Globus pallidus (tissue), 1 donor: ENCODE results near the gene ANKRD52.

Experiments used
- DNase-seq: peaks from one replicate; pipeline ENCODE4 v3.0.0-alpha.2; 2015; ENCODE audit warnings: low spot score

Gene ANKRD52

GRCh38 chr12:56241424-56242303 lies 16.5 kb downstream of the ANKRD52 start:
- no peak for DNase-seq

- DNase-seq = no peak
Measured at GRCh38 chr12:56237552-56237951, 20.6 kb downstream of the ANKRD52 start.

GRCh38 chr12:56236985-56237384 lies 21.2 kb downstream of the ANKRD52 start:
- DNase-seq = no peak

GRCh38 chr12:56236091-56236490 lies 22.1 kb downstream of the ANKRD52 start:
- DNase-seq = no peak

GRCh38 chr12:56234746-56235436 lies 23.3 kb downstream of the ANKRD52 start:
- DNase-seq = no peak

GRCh38 chr12:56231184-56231582 lies 27.0 kb downstream of the ANKRD52 start:
- no peak for DNase-seq

- no peak for DNase-seq
Measured at GRCh38 chr12:56230432-56231183, 27.6 kb downstream of the ANKRD52 start.

- no peak for DNase-seq
Measured at GRCh38 chr12:56229916-56230431, 28.2 kb downstream of the ANKRD52 start, which contains the start of gene SLC39A5. Gene SLC39A5, plus strand, starts transcription at chr12:56230051. Its CDS starts 1,224 bp downstream, at chr12:56231275.

- DNase-seq = no peak
Measured at GRCh38 chr12:56229082-56229481, 29.1 kb downstream of the ANKRD52 start.

GRCh38 chr12:56224954-56225353 lies 33.2 kb downstream of the ANKRD52 start:
- no peak for DNase-seq

- peak; percentile 96 for DNase-seq
Measured at GRCh38 chr12:56224102-56224701, 34.0 kb downstream of the ANKRD52 start, which contains the start of gene NABP2. Gene NABP2, plus strand, starts transcription at chr12:56224342. Its CDS starts 515 bp downstream, at chr12:56224857.

GRCh38 chr12:56223571-56224101 lies 34.5 kb downstream of the ANKRD52 start:
- DNase-seq = no peak

GRCh38 chr12:56222531-56222895 lies 35.7 kb downstream of the ANKRD52 start:
- DNase-seq = no peak

GRCh38 chr12:56221757-56222530 lies 36.2 kb downstream of the ANKRD52 start, which contains the start of gene RNF41:
Gene RNF41, minus strand, starts transcription at chr12:56221922. Its CDS starts 7,875 bp downstream, at chr12:56214047.
- peak; percentile 97 for DNase-seq

- DNase-seq = peak; percentile 46
Measured at GRCh38 chr12:56221232-56221756, 36.9 kb downstream of the ANKRD52 start.

GRCh38 chr12:56220611-56221231 lies 37.5 kb downstream of the ANKRD52 start:
- DNase-seq = peak; percentile 46

- no peak for DNase-seq
Measured at GRCh38 chr12:56219840-56220239, 38.3 kb downstream of the ANKRD52 start.

GRCh38 chr12:56216461-56216860 lies 41.7 kb downstream of the ANKRD52 start:
- DNase-seq = no peak

- no peak for DNase-seq
Measured at GRCh38 chr12:56213878-56214277, 44.3 kb downstream of the ANKRD52 start.

- DNase-seq = no peak
Measured at GRCh38 chr12:56212361-56212760, 45.8 kb downstream of the ANKRD52 start.
